PFSK-1 (cell line): ENCODE measurements around the gene RNF220.

Experiments used
- FOXP2 ChIP-seq: optimal IDR thresholded peaks from 2 replicates; pipeline ENCODE3; 2011; ENCODE audit warnings: borderline replicate concordance, control low read depth, inconsistent platforms; ENCODE audit not compliant: insufficient read depth; ENCODE audit errors: extremely low read length, extremely low read depth
- POLR2AphosphoS5 ChIP-seq: IDR thresholded peaks from 2 replicates; pipeline ENCODE4 v1.6.1; 2012; ENCODE audit warnings: low read depth, mild to moderate bottlenecking, control low read depth, low read length, moderate library complexity
- SIN3A ChIP-seq: IDR thresholded peaks from 2 replicates; pipeline ENCODE4 v1.6.1; 2012; ENCODE audit warnings: mild to moderate bottlenecking, low read length, moderate library complexity, borderline replicate concordance; ENCODE audit not compliant: insufficient read depth
- TAF1 ChIP-seq: IDR thresholded peaks from 2 replicates; pipeline ENCODE4 v1.6.1; 2012; ENCODE audit warnings: low read length, control low read depth, borderline replicate concordance; ENCODE audit not compliant: insufficient read depth
- TF ChIP-seq, protein P1 (sequence below), 2 experiments: IDR thresholded peaks; 2 replicates each; pipeline versions ENCODE4 v1.6.1 to v1.8.0; 2011 to 2012; ENCODE audit warnings: low read depth in 2 of 2, low read length in 2 of 2, control low read depth in 1 of 2, inconsistent platforms in 1 of 2, mild to moderate bottlenecking in 1 of 2, moderate library complexity in 1 of 2; ENCODE audit not compliant: insufficient read depth in 1 of 2

DNA sequence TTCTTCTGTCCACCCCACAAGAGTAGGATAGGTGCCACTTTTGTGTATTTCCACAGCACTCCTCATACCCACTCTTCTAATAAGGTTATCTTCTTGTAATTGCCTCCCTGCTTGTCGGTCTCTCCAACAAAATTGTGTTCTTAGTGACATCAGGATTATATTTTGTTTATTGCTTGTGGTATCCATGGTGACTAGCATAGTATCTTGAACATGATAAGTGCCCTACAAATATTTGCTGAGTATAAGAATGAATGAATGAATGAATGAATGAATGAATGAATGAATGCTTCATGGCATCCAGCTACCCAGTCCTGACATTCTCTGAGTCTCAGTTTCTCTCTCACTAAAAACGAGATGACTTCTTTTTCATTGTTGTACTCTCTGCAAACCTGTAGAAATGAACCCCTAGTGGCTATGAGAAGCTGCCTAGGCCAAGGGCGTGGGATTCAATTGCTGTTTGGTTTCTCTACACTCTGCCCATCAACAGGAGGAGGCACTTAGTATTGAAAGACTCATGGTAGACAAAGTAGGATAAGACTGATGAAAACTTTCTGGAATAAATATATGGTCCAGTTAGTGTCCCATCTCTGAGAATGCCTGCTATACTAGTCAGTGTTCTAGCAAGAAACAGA, 148.2 kb downstream of the RNF220 start:
- TF ChIP-seq POLR2AphosphoS5 (no peak), TAF1 (no peak), SIN3A (no peak), FOXP2 (no peak)
- TF ChIP-seq, protein P1, sequence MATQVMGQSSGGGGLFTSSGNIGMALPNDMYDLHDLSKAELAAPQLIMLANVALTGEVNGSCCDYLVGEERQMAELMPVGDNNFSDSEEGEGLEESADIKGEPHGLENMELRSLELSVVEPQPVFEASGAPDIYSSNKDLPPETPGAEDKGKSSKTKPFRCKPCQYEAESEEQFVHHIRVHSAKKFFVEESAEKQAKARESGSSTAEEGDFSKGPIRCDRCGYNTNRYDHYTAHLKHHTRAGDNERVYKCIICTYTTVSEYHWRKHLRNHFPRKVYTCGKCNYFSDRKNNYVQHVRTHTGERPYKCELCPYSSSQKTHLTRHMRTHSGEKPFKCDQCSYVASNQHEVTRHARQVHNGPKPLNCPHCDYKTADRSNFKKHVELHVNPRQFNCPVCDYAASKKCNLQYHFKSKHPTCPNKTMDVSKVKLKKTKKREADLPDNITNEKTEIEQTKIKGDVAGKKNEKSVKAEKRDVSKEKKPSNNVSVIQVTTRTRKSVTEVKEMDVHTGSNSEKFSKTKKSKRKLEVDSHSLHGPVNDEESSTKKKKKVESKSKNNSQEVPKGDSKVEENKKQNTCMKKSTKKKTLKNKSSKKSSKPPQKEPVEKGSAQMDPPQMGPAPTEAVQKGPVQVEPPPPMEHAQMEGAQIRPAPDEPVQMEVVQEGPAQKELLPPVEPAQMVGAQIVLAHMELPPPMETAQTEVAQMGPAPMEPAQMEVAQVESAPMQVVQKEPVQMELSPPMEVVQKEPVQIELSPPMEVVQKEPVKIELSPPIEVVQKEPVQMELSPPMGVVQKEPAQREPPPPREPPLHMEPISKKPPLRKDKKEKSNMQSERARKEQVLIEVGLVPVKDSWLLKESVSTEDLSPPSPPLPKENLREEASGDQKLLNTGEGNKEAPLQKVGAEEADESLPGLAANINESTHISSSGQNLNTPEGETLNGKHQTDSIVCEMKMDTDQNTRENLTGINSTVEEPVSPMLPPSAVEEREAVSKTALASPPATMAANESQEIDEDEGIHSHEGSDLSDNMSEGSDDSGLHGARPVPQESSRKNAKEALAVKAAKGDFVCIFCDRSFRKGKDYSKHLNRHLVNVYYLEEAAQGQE (IDR thresholded peaks at IDR 0.05; ENCODE audit: insufficient read depth in 1 of 2, low read depth in 2 of 2, low read length in 2 of 2) = no peak
